ENCODE measurements around the gene TIMP4.

Gene TIMP4

DNA sequence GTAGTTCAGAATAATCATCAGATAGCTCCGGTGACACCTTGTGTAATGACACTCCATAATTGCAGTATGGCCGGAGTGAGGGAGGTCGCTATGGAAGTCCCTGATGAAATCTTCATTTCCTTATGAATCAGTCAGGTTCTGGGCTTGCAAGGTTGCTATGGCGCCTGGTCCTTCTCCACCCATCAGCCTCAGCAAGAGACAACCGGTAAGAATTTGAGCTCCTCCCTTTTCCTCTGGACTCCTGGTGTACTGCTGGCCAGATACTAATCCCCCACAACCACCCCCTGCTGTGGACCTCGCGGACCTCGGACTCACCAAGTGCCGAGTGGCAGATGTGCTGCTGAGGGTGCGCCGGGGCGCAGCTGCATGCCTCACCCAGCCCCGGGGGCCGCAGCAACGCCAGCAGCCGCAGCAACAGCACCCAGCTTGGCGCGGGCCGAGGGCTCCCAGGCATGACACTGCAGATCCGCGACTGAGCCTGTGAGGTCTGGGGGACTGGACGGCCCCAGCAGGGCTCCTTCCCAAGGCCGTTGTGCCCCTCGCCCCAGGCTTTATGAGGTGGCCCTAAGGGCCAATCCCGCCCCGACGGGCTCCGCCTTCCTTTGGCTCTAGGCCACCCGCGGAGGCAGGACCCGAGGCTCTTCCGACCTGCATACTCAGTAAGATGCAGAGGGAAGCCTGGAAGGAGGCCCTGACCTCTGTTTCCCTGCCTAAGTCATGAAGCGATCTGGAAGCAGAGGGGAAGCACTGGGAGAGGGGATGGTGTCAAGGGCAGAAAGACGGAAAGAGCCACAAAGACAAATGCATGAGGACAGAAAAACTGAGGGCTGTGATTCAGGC, at the start of gene TIMP4:
Gene TIMP4, minus strand, starts transcription at position 526 of the 840 bp plus-strand sequence. Its CDS starts 72 bp downstream, at position 454.
- TF ChIP-seq, protein P1, sequence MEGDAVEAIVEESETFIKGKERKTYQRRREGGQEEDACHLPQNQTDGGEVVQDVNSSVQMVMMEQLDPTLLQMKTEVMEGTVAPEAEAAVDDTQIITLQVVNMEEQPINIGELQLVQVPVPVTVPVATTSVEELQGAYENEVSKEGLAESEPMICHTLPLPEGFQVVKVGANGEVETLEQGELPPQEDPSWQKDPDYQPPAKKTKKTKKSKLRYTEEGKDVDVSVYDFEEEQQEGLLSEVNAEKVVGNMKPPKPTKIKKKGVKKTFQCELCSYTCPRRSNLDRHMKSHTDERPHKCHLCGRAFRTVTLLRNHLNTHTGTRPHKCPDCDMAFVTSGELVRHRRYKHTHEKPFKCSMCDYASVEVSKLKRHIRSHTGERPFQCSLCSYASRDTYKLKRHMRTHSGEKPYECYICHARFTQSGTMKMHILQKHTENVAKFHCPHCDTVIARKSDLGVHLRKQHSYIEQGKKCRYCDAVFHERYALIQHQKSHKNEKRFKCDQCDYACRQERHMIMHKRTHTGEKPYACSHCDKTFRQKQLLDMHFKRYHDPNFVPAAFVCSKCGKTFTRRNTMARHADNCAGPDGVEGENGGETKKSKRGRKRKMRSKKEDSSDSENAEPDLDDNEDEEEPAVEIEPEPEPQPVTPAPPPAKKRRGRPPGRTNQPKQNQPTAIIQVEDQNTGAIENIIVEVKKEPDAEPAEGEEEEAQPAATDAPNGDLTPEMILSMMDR (IDR thresholded peaks at IDR 0.05; ENCODE audit: low read depth, low read length, missing control alignments): no peak
- H3K4me3 ChIP-seq (ENCODE audit: low read depth, low read length): no peak within 1 kb of the TSS
- no peak for DNase-seq (ENCODE audit: low read depth)

DNA sequence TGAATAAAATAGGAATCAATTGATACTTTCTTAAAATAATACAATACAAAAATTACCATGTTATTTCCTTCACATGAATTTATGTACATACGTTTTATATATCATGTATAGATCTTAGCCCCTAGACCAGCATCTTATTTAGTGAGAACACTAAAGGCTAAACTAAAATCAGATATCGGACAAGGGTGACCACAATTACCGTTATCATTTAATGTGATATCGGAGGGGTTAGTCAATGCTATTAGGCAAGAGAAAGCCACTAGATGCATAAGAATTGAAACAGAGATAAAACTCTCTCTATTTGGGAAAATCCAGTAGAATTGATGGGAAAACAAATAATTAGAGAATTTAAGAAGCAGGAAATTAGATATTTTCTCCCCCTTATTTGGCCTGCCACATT, 46.5 kb upstream of the TIMP4 start:
- DNase-seq (ENCODE audit: low read depth): no peak
- TF ChIP-seq, protein P1 (IDR thresholded peaks at IDR 0.05; ENCODE audit: low read depth, low read length, missing control alignments): no peak
- H3K4me3 ChIP-seq (ENCODE audit: low read depth, low read length): no peak overlapping the region

DNA sequence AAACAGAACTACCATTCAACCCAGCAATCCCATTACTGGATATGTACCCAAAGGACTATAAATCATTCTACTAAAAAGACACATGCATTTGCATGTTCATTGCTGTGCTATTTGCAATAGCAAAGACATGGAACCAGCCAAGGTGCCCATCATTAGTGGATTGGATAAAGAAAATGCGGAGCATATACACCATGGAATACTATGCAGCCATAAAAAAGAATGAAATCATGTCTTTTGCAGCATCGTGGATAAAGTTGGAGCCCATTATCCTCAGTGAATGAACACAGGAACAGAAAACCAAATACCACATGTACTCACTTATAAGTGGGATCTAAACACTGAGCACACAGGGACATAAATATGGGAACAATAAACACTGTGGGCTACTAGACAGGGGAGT, 43.1 kb upstream of the TIMP4 start:
- no peak overlapping the region for H3K4me3 ChIP-seq (ENCODE audit: low read depth, low read length)
- TF ChIP-seq, protein P1 (IDR thresholded peaks at IDR 0.05; ENCODE audit: low read depth, low read length, missing control alignments): no peak
- DNase-seq (ENCODE audit: low read depth): no peak

DNA sequence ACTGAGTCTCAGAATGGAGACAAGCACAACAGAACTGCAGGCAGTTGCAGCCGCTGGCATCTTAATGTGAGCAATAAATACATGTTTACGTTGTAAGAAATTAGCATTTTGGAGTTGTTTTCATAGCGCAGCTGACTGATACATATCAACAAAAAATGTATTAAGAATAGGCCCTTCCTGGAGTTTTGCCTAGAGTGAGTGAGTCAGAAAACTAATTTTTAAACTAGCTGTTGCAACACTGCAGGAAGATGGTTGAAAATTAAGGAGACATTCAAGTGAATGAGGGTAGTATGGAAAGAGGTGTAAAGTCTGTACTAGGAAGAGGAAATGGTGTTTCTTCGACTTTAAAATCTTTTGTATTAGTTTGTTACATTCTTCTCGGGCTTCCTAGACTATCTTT, 39.6 kb upstream of the TIMP4 start:
- H3K4me3 ChIP-seq (ENCODE audit: low read depth, low read length): no peak overlapping the region
- DNase-seq (ENCODE audit: low read depth): no peak
- TF ChIP-seq, protein P1 (IDR thresholded peaks at IDR 0.05; ENCODE audit: low read depth, low read length, missing control alignments): no peak

DNA sequence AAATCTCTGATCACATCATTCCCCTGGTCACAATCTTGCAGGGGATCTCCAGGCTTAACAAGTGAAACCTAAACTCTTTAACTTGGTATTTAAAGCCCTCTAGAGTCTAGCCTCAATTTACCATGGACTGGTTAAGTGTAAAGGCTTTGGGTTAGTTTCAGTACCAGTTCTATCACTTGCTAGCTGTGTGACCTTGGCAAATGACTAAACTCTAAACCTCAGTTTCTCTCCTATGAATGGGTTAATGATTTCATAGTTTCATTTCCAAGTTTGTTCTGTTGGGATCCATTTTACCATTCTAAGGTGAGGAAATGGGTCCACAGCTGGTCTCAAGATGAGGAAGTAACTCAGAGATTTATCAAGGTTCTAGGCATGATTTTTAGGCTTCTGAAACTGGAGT, 38.8 kb upstream of the TIMP4 start:
- no peak overlapping the region for H3K4me3 ChIP-seq (ENCODE audit: low read depth, low read length)
- TF ChIP-seq, protein P1 (IDR thresholded peaks at IDR 0.05; ENCODE audit: low read depth, low read length, missing control alignments): no peak
- peak; percentile 50 for DNase-seq (ENCODE audit: low read depth)

DNA sequence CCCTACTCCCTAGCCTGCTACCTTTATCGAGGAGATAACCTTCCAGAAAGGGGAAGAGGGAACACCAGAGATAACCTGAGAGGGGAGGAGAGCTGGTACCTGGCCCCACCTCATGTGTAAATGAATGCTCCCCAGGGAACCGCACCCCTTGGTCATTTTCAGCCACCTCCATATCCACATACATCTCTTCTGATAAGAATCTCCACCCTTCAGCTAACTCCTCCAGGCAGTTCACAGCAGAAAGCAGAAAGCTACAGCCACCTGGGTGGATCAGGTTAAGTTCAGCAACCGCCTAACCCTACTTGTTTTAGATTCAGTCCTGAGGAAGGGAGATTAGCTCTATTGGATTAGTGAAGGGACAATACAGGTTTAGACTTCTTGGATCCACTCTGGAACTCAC, 38.0 kb upstream of the TIMP4 start:
- TF ChIP-seq, protein P1 (IDR thresholded peaks at IDR 0.05; ENCODE audit: low read depth, low read length, missing control alignments): no peak
- no peak for DNase-seq (ENCODE audit: low read depth)
- no peak overlapping the region for H3K4me3 ChIP-seq (ENCODE audit: low read depth, low read length)

DNA sequence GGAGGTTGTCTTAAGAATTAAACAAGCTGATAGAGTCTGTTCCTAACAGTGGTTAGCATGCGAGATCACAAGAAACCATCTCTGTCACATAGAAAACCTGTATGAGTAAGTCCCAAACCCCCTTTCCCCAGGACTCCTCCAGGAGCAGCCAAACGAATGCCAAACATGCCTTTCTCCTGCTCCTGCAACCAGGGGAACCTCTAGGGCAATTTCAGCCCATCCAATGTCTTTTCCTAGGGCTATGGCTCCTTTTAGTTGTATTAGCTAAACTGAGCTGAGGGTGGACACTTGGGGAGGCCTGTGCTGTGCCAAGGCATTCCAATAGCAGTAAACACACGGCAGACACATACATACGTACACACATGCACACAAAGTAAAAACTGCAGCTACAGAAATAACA, 36.5 kb upstream of the TIMP4 start:
- DNase-seq (ENCODE audit: low read depth): no peak
- TF ChIP-seq, protein P1 (IDR thresholded peaks at IDR 0.05; ENCODE audit: low read depth, low read length, missing control alignments): no peak
- no peak overlapping the region for H3K4me3 ChIP-seq (ENCODE audit: low read depth, low read length)

Measured in GM12864 (cell line).